Tibial nerve (tissue), 4 donors: ENCODE data around the gene ARSB. TPM values are rescaled to one million over a fixed set of nuclear protein-coding genes. Genes with fewer than 3 reads are reported as not detected.

ENCODE experiments used
- DNase-seq, 2 donors: peaks; one replicate each; pipeline ENCODE4 v3.0.0-alpha.2; 2019; ENCODE audit warnings: low spot score in 2 of 2
- H3K27ac ChIP-seq, 4 donors: fragments of 200-600 bp; sonication (generic) in 3 of 4; one replicate each; pipeline ENCODE4 v1.5.1; 2017 to 2019; ENCODE audit warnings: mild to moderate bottlenecking in 1 of 4
- H3K27me3 ChIP-seq, 2 donors: fragments of 200-600 bp; sonication (generic) in 1 of 2; one replicate each; pipeline versions ENCODE4 v1.5.1 to v1.6.0; 2017 to 2019
- H3K36me3 ChIP-seq, 3 donors: fragments of 200-600 bp; sonication (generic); one replicate each; pipeline ENCODE4 v1.5.1; 2018 to 2019
- H3K4me1 ChIP-seq, 4 donors: fragments of 200-600 bp; sonication (generic) in 3 of 4; one replicate each; pipeline ENCODE4 v1.5.1; 2017 to 2019
- H3K4me3 ChIP-seq, 4 donors: fragments of 200-600 bp; sonication (generic) in 3 of 4; one replicate each; pipeline ENCODE4 v1.5.1; 2017 to 2019; ENCODE audit warnings: mild to moderate bottlenecking in 1 of 4, moderate library complexity in 1 of 4
- H3K9me3 ChIP-seq, 4 donors: fragments of 200-600 bp; sonication (generic) in 3 of 4; one replicate each; pipeline ENCODE4 v1.5.1; 2017 to 2019
- EP300 ChIP-seq, 2 donors: sonication (generic); formaldehyde crosslinking; IDR thresholded peaks; one replicate each; pipeline ENCODE4 v1.6.1; 2017; ENCODE audit warnings: antibody characterized with exemption in 2 of 2, mild to moderate bottlenecking in 1 of 2
- POLR2A ChIP-seq, 2 donors: fragments of 450-650 bp; IDR thresholded peaks; one replicate each; pipeline ENCODE4 v1.6.1; 2017; ENCODE audit warnings: antibody characterized with exemption in 2 of 2, mild to moderate bottlenecking in 2 of 2, moderate library complexity in 2 of 2
- WGBS, 2 donors: methylation state at CpG; one replicate each; pipeline ENCODE4 v1.1.5; 2018; 5-methylcytosine and 5-hydroxymethylcytosine counted together
- total RNA-seq, 4 donors: library from RNA; depleted of rRNA; stranded (reverse); fragments of >200 nt; gene quantifications; one replicate each; pipeline ENCODE4 v1.1.0, GENCODE V29; 2016
- TF ChIP-seq, protein P1 (sequence below), 5 experiments: fragments of 200-600 bp in 3 of 5; fragments of 450-650 bp in 2 of 5; sonication (generic) in 3 of 5; IDR thresholded peaks; one replicate each; pipeline ENCODE4 v1.5.1; 2016 to 2019; ENCODE audit warnings: antibody characterized with exemption in 5 of 5, mild to moderate bottlenecking in 3 of 5, moderate library complexity in 2 of 5

ARSB gene
- total RNA-seq, 4 donors from 2014 or later = 8.3 to 19.8 (median 15.5) TPM

- no peak overlapping the region for H3K4me3 ChIP-seq
- 83 to 90% methylated on average over 11 of the region's 11 CpGs for WGBS, 2 donors
- H3K9me3 ChIP-seq = no peaks in the 10 kb centered on the region
Observed at GRCh38 chr5:79030663-79031484, 45.8 kb upstream of the ARSB start.

GRCh38 chr5:79025054-79025472 lies 40.0 kb upstream of the ARSB start:
- Histone ChIP-seq H3K4me3 (peak overlapping the region in 2 of 4 donors; percentile 19 to 30), H3K27me3 (no peaks in the 10 kb centered on the region), H3K36me3 (no peaks in the 10 kb centered on the region), H3K9me3 (no peaks in the 10 kb centered on the region), H3K4me1 (peaks cover 0 to 14% (median 0%) of the 10 kb centered on the region in 4 donors), H3K27ac (no peak overlapping the region)
- TF ChIP-seq POLR2A (IDR thresholded peaks at IDR 0.05) (no peak), EP300 (IDR thresholded peaks at IDR 0.05) (peak; percentile 26 to 32)
- TF ChIP-seq, protein P1, sequence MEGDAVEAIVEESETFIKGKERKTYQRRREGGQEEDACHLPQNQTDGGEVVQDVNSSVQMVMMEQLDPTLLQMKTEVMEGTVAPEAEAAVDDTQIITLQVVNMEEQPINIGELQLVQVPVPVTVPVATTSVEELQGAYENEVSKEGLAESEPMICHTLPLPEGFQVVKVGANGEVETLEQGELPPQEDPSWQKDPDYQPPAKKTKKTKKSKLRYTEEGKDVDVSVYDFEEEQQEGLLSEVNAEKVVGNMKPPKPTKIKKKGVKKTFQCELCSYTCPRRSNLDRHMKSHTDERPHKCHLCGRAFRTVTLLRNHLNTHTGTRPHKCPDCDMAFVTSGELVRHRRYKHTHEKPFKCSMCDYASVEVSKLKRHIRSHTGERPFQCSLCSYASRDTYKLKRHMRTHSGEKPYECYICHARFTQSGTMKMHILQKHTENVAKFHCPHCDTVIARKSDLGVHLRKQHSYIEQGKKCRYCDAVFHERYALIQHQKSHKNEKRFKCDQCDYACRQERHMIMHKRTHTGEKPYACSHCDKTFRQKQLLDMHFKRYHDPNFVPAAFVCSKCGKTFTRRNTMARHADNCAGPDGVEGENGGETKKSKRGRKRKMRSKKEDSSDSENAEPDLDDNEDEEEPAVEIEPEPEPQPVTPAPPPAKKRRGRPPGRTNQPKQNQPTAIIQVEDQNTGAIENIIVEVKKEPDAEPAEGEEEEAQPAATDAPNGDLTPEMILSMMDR (IDR thresholded peaks at IDR 0.05) = peak; percentile 74 to 95 (median 88)
- DNase-seq = peak; percentile 16 to 46
- 7 to 8% methylated on average over 13 of the region's 13 CpGs for WGBS, 2 donors

More at GRCh38 chr5:79030663-79031484, 45.8 kb upstream of the ARSB start:
- Histone ChIP-seq H3K27me3 (no peaks in the 10 kb centered on the region), H3K4me1 (no peaks in the 10 kb centered on the region), H3K27ac (no peak overlapping the region), H3K36me3 (no peaks in the 10 kb centered on the region)
- no peak for DNase-seq
- no peak for TF ChIP-seq EP300 (IDR thresholded peaks at IDR 0.05)
- TF ChIP-seq, protein P1 (IDR thresholded peaks at IDR 0.05) = no peak
- TF ChIP-seq POLR2A (IDR thresholded peaks at IDR 0.05) = no peak

- H3K36me3 ChIP-seq = no peaks in the 10 kb centered on the region
- DNase-seq = no peak
- TF ChIP-seq POLR2A (IDR thresholded peaks at IDR 0.05) (no peak), EP300 (IDR thresholded peaks at IDR 0.05) (no peak)
- TF ChIP-seq, protein P1 (IDR thresholded peaks at IDR 0.05) = no peak
- H3K27ac ChIP-seq = no peak overlapping the region
- peaks cover 0 to 14% (median 0%) of the 10 kb centered on the region in 4 donors for H3K4me1 ChIP-seq
- H3K9me3 ChIP-seq = no peaks in the 10 kb centered on the region
- no peaks in the 10 kb centered on the region for H3K27me3 ChIP-seq
- no peak overlapping the region for H3K4me3 ChIP-seq
- 94 to 100% methylated on average over 1 of the region's 1 CpG for WGBS, 2 donors
Observed at GRCh38 chr5:79023947-79024346, 38.8 kb upstream of the ARSB start.

GRCh38 chr5:79023348-79023747 lies 38.2 kb upstream of the ARSB start:
- TF ChIP-seq POLR2A (IDR thresholded peaks at IDR 0.05) (no peak), EP300 (IDR thresholded peaks at IDR 0.05) (no peak)
- TF ChIP-seq, protein P1 (IDR thresholded peaks at IDR 0.05) = no peak
- WGBS, 2 donors = 79 to 88% methylated on average over 1 of the region's 1 CpG

DNA sequence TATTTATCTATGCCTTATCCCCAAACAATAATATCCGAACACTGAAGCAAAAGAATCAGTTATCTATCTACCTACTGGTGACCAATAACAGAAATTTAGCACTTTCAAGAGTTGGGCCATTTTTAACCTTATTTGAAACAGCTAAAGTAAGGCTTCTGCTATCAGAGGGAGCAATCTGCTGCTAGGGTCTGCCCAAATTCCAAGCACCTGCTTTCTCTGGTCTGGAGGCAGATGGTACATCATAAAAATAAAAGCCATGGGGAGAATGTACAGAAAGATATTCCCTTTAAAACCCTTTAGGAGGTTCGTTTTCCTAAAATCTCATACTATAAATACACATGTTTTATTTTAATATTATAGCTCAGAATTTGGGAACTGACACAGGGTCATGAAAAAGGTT lies 37.7 kb upstream of the ARSB start:
- H3K27ac ChIP-seq = no peak overlapping the region
- no peak for TF ChIP-seq POLR2A (IDR thresholded peaks at IDR 0.05)
- no peaks in the 10 kb centered on the region for H3K9me3 ChIP-seq
- WGBS, 2 donors = 82 to 95% methylated on average over 2 of the region's 2 CpGs
- no peaks in the 10 kb centered on the region for H3K36me3 ChIP-seq
- no peak for DNase-seq
- peaks cover 0 to 14% (median 0%) of the 10 kb centered on the region in 4 donors for H3K4me1 ChIP-seq
- no peaks in the 10 kb centered on the region for H3K27me3 ChIP-seq
- H3K4me3 ChIP-seq = no peak overlapping the region

More at GRCh38 chr5:79023348-79023747, 38.2 kb upstream of the ARSB start:
- Histone ChIP-seq H3K4me3 (no peak overlapping the region), H3K4me1 (peaks cover 0 to 14% (median 0%) of the 10 kb centered on the region in 4 donors), H3K9me3 (no peaks in the 10 kb centered on the region), H3K27me3 (no peaks in the 10 kb centered on the region), H3K27ac (no peak overlapping the region), H3K36me3 (no peaks in the 10 kb centered on the region)
- no peak for DNase-seq
